Nephron progenitor cell (in vitro differentiated cells): ENCODE measurements around the gene ABCB8.

ENCODE experiments used
- DNase-seq: peaks from one replicate; pipeline ENCODE4 v3.0.0; 2021
- H3K27ac Mint-ChIP-seq: 2 replicates; pipeline ENCODE4 v1.8.0; 2021; ENCODE audit warnings: mild to moderate bottlenecking, moderate library complexity, mixed read lengths
- H3K27me3 Mint-ChIP-seq: 2 replicates; pipeline ENCODE4 v1.8.0; 2021; ENCODE audit warnings: mild to moderate bottlenecking, low read depth, mixed read lengths; ENCODE audit not compliant: poor library complexity
- H3K36me3 Mint-ChIP-seq: 2 replicates; pipeline ENCODE4 v1.8.0; 2021; ENCODE audit warnings: low read depth, mixed read lengths
- H3K4me1 Mint-ChIP-seq: 2 replicates; pipeline ENCODE4 v1.8.0; 2021; ENCODE audit warnings: mixed read lengths
- H3K4me3 Mint-ChIP-seq: 2 replicates; pipeline ENCODE4 v1.8.0; 2021; ENCODE audit warnings: mild to moderate bottlenecking, moderate library complexity, mixed read lengths
- H3K9me3 Mint-ChIP-seq: 2 replicates; pipeline ENCODE4 v1.8.0; 2021; ENCODE audit warnings: mild to moderate bottlenecking, moderate library complexity, mixed read lengths
- TF ChIP-seq, protein P1 (sequence below): fragments of 200-600 bp; sonication (generic); IDR thresholded peaks from 2 replicates; pipeline ENCODE4 v1.5.0; 2021; ENCODE audit warnings: antibody characterized with exemption

Gene ABCB8

DNA sequence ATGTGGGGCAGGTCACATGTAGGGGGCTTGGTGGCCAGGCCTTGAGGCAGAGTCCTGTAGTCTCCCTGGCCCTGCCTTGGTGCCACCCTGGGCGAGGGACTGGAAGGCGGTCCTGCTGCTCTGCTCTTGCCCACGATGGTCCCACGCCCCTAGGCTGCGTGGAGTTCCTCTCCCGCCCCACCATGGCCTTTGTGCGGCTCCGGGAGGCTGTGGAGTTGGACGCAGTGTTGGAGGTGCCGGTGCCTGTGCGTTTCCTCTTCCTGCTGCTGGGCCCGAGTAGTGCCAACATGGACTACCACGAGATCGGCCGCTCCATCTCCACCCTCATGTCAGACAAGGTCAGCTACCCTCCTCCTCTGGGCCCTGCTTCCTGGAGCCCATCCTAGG is 42.3 kb downstream of the ABCB8 start:
- TF ChIP-seq, protein P1, sequence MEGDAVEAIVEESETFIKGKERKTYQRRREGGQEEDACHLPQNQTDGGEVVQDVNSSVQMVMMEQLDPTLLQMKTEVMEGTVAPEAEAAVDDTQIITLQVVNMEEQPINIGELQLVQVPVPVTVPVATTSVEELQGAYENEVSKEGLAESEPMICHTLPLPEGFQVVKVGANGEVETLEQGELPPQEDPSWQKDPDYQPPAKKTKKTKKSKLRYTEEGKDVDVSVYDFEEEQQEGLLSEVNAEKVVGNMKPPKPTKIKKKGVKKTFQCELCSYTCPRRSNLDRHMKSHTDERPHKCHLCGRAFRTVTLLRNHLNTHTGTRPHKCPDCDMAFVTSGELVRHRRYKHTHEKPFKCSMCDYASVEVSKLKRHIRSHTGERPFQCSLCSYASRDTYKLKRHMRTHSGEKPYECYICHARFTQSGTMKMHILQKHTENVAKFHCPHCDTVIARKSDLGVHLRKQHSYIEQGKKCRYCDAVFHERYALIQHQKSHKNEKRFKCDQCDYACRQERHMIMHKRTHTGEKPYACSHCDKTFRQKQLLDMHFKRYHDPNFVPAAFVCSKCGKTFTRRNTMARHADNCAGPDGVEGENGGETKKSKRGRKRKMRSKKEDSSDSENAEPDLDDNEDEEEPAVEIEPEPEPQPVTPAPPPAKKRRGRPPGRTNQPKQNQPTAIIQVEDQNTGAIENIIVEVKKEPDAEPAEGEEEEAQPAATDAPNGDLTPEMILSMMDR, result no peak
- Mint-ChIP-seq H3K4me3 (no peak overlapping the region), H3K36me3 (peaks cover 26% of the 10 kb centered on the region), H3K27ac (no peak overlapping the region), H3K9me3 (no peaks in the 10 kb centered on the region), H3K4me1 (no peaks in the 10 kb centered on the region), H3K27me3 (no peaks in the 10 kb centered on the region)
- DNase-seq, result no peak

DNA sequence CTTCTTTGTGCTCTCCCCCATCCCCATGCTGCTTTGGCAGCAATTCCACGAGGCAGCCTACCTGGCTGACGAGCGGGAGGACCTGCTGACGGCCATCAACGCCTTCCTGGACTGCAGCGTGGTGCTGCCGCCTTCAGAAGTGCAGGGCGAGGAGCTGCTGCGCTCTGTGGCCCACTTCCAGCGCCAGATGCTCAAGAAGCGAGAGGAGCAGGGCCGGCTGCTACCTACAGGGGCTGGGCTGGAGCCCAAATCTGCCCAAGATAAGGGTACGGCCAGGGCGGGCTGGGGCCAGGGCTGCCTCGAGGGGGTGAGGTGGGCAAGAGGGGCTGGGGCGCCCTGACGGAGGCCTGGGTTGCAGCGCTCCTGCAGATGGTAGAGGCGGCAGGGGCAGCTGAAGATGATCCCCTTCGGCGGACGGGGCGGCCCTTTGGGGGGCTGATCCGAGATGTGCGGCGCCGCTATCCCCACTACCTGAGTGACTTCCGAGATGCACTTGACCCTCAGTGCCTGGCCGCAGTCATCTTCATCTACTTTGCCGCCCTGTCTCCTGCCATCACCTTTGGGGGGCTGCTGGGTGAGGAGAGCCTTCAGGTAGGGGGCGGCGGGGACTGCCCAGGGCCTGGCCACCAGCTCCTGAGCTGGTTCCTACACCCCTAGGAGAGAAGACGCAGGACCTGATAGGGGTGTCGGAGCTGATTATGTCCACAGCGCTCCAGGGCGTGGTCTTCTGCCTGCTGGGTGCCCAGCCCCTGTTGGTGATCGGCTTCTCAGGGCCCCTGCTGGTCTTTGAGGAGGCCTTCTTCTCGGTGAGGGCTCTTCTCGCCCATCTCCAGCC is 43.0 kb downstream of the ABCB8 start:
- no peak for DNase-seq
- Mint-ChIP-seq H3K27me3 (no peaks in the 10 kb centered on the region), H3K9me3 (no peaks in the 10 kb centered on the region), H3K4me3 (no peak overlapping the region), H3K27ac (no peak overlapping the region), H3K4me1 (no peaks in the 10 kb centered on the region), H3K36me3 (peaks cover 33% of the 10 kb centered on the region)
- TF ChIP-seq, protein P1, result no peak

DNA sequence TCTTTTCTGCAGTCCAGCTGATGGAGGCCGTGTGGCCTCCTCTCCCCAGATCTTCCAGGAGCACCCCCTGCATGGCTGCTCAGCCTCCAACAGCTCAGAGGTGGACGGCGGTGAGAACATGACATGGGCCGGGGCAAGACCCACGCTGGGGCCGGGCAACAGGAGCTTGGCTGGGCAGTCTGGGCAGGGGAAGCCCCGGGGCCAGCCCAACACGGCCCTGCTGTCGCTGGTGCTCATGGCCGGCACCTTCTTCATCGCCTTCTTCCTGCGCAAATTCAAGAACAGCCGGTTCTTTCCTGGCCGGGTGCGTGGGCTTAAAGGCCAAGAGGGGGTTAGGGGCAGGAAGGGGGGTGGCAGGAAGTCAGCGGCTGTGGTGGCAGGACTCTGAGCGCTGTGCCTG is 45.7 kb downstream of the ABCB8 start:
- no peak for DNase-seq
- no peak overlapping the region for H3K4me3 Mint-ChIP-seq
- peaks cover 11% of the 10 kb centered on the region for H3K4me1 Mint-ChIP-seq
- no peaks in the 10 kb centered on the region for H3K9me3 Mint-ChIP-seq
- TF ChIP-seq, protein P1, result no peak
- no peaks in the 10 kb centered on the region for H3K27me3 Mint-ChIP-seq
- H3K27ac Mint-ChIP-seq, result no peak overlapping the region
- peaks cover 22% of the 10 kb centered on the region for H3K36me3 Mint-ChIP-seq

DNA sequence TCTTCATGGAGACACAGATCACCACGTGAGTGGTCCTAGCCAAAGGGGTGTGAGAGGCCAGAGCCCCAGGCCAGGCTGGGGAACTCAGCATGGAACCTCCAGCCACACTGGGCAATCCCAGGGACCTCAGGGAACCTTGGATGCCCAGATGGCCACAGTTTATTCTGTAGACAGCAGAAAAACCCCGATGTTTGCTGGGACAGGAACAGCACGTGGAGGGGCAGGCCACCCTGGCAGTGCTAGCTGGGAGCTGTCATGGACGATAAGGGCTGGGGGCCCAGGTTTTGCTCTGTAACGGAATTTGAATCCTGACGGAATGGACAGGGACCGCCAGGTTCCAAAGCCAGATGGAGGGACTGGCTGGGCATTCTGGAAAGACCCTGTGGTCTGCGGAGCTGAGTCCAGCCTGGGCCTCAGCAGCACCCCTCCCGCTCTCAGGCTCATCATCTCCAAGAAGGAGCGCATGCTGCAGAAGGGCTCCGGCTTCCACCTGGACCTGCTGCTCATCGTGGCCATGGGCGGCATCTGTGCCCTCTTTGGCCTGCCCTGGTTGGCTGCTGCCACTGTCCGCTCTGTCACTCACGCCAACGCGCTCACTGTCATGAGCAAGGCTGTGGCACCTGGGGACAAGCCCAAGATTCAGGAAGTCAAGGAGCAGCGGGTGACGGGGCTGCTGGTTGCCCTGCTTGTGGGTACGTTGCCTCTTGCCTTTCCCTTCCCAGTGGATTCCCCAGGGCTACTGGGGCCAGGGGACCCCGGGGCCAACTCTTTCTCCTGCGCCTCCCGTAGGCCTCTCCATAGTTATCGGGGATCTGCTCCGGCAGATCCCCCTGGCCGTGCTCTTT is 46.8 kb downstream of the ABCB8 start:
- H3K36me3 Mint-ChIP-seq, result peaks cover 16% of the 10 kb centered on the region
- H3K27ac Mint-ChIP-seq, result no peak overlapping the region
- no peak overlapping the region for H3K4me3 Mint-ChIP-seq
- no peak for DNase-seq
- H3K4me1 Mint-ChIP-seq, result peaks cover 22% of the 10 kb centered on the region
- H3K27me3 Mint-ChIP-seq, result no peaks in the 10 kb centered on the region
- no peaks in the 10 kb centered on the region for H3K9me3 Mint-ChIP-seq
- TF ChIP-seq, protein P1, result no peak

DNA sequence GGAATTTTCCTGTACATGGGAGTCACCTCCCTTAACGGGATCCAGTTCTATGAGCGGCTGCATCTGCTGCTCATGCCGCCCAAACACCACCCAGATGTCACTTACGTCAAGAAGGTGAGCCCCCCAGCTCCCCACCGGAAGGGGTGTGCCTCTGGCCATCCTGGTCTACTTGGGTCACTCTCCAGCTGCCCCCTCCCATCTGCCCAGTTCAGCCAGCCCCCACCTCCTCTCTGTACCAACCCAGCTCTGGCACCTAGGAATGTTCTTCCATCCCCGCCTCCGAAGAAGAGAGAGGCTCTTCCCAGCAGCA is 47.4 kb downstream of the ABCB8 start:
- no peak for DNase-seq
- peaks cover 16% of the 10 kb centered on the region for H3K36me3 Mint-ChIP-seq
- TF ChIP-seq, protein P1, result no peak
- no peaks in the 10 kb centered on the region for H3K27me3 Mint-ChIP-seq
- peaks cover 23% of the 10 kb centered on the region for H3K4me1 Mint-ChIP-seq
- H3K27ac Mint-ChIP-seq, result no peak overlapping the region
- H3K9me3 Mint-ChIP-seq, result no peaks in the 10 kb centered on the region
- H3K4me3 Mint-ChIP-seq, result no peak overlapping the region
